HepG2 (cell line): ENCODE measurements around the gene PIP5K1C.

ENCODE experiments used
- BRCA1 ChIP-seq: sonication (generic); formaldehyde crosslinking; IDR thresholded peaks from 2 replicates; pipeline ENCODE4 v1.4.0; 2020; ENCODE audit warnings: missing genetic modification reagents
- KLF13 ChIP-seq: sonication (generic); formaldehyde crosslinking; IDR thresholded peaks from 2 replicates; pipeline ENCODE4 v1.4.0; 2020; ENCODE audit warnings: mild to moderate bottlenecking, missing genetic modification reagents
- MED1 ChIP-seq: sonication (generic); formaldehyde crosslinking; IDR thresholded peaks from 2 replicates; pipeline ENCODE4 v1.4.0; 2020; ENCODE audit warnings: missing genetic modification reagents
- MZF1 ChIP-seq: sonication (generic); formaldehyde crosslinking; IDR thresholded peaks from 2 replicates; pipeline ENCODE4 v1.8.1; 2023; ENCODE audit warnings: mild to moderate bottlenecking, missing genetic modification reagents, borderline replicate concordance
- NFE2L1 ChIP-seq: sonication (generic); formaldehyde crosslinking; IDR thresholded peaks from 2 replicates; pipeline ENCODE4 v1.4.0; 2020; ENCODE audit warnings: missing genetic modification reagents, mild to moderate bottlenecking, borderline replicate concordance
- ZNF20 ChIP-seq: sonication (generic); formaldehyde crosslinking; IDR thresholded peaks from 2 replicates; pipeline ENCODE4 v1.4.0; 2020; ENCODE audit warnings: mild to moderate bottlenecking, moderate library complexity, missing genetic modification reagents
- TF ChIP-seq, protein P1 (sequence below): sonication (generic); formaldehyde crosslinking; IDR thresholded peaks from 2 replicates; pipeline ENCODE4 v1.4.0; 2020; ENCODE audit warnings: missing genetic modification reagents
- TF ChIP-seq, protein P2 (sequence below): sonication (generic); formaldehyde crosslinking; IDR thresholded peaks from 2 replicates; pipeline ENCODE4 v1.5.0; 2020; ENCODE audit warnings: mild to moderate bottlenecking, missing genetic modification reagents, moderate library complexity

DNA sequence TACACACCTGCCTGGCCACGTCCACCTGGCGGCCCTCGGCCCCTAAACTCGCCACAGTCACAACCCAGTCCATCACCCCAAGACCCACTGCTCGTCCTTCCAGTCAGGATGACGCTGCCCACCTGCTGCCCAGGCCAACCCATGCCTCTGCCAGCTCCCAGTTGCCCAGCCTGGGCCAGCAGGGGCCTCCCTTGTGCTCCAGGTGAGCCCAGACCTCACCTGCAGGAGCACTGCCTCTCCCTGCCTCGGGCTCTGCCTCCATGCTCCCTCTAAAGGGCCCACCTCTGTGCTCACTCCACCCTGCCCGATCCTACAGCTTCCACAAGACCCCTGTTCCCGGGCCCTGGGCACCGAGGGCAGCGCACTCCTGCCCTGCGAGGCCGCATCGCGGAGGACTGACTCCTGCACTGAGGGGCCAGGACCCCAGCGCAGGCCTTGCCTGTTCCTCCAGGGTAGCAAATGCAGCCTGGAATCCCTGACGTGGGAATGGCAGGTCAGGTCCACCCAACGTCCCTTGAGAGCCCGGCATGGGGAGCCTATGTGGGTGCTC, 65.7 kb downstream of the PIP5K1C start:
- TF ChIP-seq MZF1 (no peak), KLF13 (CRISPR knock-in tag) (no peak), BRCA1 (CRISPR knock-in tag) (no peak), ZNF20 (CRISPR knock-in tag) (no peak), NFE2L1 (CRISPR knock-in tag) (no peak), MED1 (CRISPR knock-in tag) (no peak)
- TF ChIP-seq, protein P1, sequence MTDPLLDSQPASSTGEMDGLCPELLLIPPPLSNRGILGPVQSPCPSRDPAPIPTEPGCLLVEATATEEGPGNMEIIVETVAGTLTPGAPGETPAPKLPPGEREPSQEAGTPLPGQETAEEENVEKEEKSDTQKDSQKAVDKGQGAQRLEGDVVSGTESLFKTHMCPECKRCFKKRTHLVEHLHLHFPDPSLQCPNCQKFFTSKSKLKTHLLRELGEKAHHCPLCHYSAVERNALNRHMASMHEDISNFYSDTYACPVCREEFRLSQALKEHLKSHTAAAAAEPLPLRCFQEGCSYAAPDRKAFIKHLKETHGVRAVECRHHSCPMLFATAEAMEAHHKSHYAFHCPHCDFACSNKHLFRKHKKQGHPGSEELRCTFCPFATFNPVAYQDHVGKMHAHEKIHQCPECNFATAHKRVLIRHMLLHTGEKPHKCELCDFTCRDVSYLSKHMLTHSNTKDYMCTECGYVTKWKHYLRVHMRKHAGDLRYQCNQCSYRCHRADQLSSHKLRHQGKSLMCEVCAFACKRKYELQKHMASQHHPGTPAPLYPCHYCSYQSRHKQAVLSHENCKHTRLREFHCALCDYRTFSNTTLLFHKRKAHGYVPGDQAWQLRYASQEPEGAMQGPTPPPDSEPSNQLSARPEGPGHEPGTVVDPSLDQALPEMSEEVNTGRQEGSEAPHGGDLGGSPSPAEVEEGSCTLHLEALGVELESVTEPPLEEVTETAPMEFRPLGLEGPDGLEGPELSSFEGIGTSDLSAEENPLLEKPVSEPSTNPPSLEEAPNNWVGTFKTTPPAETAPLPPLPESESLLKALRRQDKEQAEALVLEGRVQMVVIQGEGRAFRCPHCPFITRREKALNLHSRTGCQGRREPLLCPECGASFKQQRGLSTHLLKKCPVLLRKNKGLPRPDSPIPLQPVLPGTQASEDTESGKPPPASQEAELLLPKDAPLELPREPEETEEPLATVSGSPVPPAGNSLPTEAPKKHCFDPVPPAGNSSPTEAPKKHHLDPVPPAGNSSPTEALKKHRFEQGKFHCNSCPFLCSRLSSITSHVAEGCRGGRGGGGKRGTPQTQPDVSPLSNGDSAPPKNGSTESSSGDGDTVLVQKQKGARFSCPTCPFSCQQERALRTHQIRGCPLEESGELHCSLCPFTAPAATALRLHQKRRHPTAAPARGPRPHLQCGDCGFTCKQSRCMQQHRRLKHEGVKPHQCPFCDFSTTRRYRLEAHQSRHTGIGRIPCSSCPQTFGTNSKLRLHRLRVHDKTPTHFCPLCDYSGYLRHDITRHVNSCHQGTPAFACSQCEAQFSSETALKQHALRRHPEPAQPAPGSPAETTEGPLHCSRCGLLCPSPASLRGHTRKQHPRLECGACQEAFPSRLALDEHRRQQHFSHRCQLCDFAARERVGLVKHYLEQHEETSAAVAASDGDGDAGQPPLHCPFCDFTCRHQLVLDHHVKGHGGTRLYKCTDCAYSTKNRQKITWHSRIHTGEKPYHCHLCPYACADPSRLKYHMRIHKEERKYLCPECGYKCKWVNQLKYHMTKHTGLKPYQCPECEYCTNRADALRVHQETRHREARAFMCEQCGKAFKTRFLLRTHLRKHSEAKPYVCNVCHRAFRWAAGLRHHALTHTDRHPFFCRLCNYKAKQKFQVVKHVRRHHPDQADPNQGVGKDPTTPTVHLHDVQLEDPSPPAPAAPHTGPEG: no peak
- TF ChIP-seq, protein P2, sequence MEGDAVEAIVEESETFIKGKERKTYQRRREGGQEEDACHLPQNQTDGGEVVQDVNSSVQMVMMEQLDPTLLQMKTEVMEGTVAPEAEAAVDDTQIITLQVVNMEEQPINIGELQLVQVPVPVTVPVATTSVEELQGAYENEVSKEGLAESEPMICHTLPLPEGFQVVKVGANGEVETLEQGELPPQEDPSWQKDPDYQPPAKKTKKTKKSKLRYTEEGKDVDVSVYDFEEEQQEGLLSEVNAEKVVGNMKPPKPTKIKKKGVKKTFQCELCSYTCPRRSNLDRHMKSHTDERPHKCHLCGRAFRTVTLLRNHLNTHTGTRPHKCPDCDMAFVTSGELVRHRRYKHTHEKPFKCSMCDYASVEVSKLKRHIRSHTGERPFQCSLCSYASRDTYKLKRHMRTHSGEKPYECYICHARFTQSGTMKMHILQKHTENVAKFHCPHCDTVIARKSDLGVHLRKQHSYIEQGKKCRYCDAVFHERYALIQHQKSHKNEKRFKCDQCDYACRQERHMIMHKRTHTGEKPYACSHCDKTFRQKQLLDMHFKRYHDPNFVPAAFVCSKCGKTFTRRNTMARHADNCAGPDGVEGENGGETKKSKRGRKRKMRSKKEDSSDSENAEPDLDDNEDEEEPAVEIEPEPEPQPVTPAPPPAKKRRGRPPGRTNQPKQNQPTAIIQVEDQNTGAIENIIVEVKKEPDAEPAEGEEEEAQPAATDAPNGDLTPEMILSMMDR (CRISPR knock-in tag): no peak
